Aorta (tissue), 5 donors: Measurements from ENCODE around the gene MTMR11. TPM values are rescaled to one million over a fixed set of nuclear protein-coding genes. Genes with fewer than 3 reads are reported as not detected.
"Not testable (repeated sequence)": the region's sequence is repeated elsewhere in the genome, so short reads cannot be mapped to it uniquely, and the experiment has no call there.

Experiments
- ATAC-seq: fragments of 200-7000 bp; cut with Tn5 transposase; one replicate; pipeline ENCODE4 v1.9.1; 2022; ENCODE audit warnings: moderate library complexity; ENCODE audit not compliant: low FRiP score
- DNase-seq, 2 donors: peaks; one replicate each; pipeline ENCODE4 v3.0.0-alpha.2; 2020
- H3K27ac ChIP-seq, 2 donors: one replicate each; pipeline ENCODE4 v1.5.1; 2013; ENCODE audit warnings: low read length in 2 of 2, mild to moderate bottlenecking in 2 of 2, moderate library complexity in 2 of 2, control low read depth in 1 of 2, inconsistent platforms in 1 of 2, low read depth in 1 of 2
- H3K27me3 ChIP-seq, 2 donors: one replicate each; pipeline ENCODE4 v1.6.1; 2013; ENCODE audit warnings: control low read depth in 1 of 2, low read length in 1 of 2, mild to moderate bottlenecking in 1 of 2, moderate library complexity in 1 of 2; ENCODE audit not compliant: insufficient read depth in 2 of 2, control insufficient read depth in 1 of 2
- H3K36me3 ChIP-seq, 2 donors: one replicate each; pipeline ENCODE4 v1.6.1; 2013; ENCODE audit warnings: control low read depth in 1 of 2, low read length in 1 of 2, mild to moderate bottlenecking in 1 of 2; ENCODE audit not compliant: insufficient read depth in 2 of 2, control insufficient read depth in 1 of 2
- H3K4me1 ChIP-seq, 2 donors: one replicate each; pipeline ENCODE4 v1.6.1; 2013; ENCODE audit warnings: low read length in 2 of 2, control low read depth in 1 of 2, mild to moderate bottlenecking in 1 of 2, moderate library complexity in 1 of 2; ENCODE audit not compliant: insufficient read depth in 2 of 2, control insufficient read depth in 1 of 2
- H3K4me3 ChIP-seq, 2 donors: one replicate each; pipeline ENCODE4 v1.5.1; 2013; ENCODE audit warnings: low read length in 2 of 2, control low read depth in 1 of 2, mild to moderate bottlenecking in 1 of 2
- H3K9me3 ChIP-seq: one replicate; pipeline ENCODE4 v1.6.1; 2013; ENCODE audit warnings: mild to moderate bottlenecking, low read length; ENCODE audit not compliant: control insufficient read depth
- WGBS, 2 donors: extraction: QIAGEN DNeasy Blood & Tissue Kit; methylation state at CpG; one replicate each; pipeline ENCODE4 v1.1.7; 2013; 5-methylcytosine and 5-hydroxymethylcytosine counted together
- intact Hi-C, 2 donors: fragments of 100-400 bp; cut with DNase I; formaldehyde crosslinking; loops; one replicate each; pipeline versions ENCODE4 v1.14.2 to v1.15.0; 2022
- polyA plus RNA-seq, 2 donors: library from polyadenylated mRNA; stranded (reverse); fragments of 200-250 nt; gene quantifications; one replicate each; pipeline ENCODE4 v1.2.3, GENCODE V29; 2013
- total RNA-seq, 2 donors: library from RNA; stranded (reverse); fragmentation: NEBNext Ultra II Directional; extraction: Animal tissue kit (Norgen Biotek cat#: 25700); gene quantifications; one replicate each; pipeline ENCODE4 v1.2.1, GENCODE V29; 2021
- donor health status: healthy with polysubstance abuse.
- donor health status: Bipolar disorder and iron deficiency.
- donor health status: DM: no; HTN: no; CAD: no.
- donor health status: DM: no; HTN: no; CAD: no.
- donor health status: DM: yes; HTN: yes; CAD: no.

The MTMR11 gene
- total and polyA plus RNA-seq, 4 donors = 19.3 to 59.1 (median 48.8) TPM

DNA sequence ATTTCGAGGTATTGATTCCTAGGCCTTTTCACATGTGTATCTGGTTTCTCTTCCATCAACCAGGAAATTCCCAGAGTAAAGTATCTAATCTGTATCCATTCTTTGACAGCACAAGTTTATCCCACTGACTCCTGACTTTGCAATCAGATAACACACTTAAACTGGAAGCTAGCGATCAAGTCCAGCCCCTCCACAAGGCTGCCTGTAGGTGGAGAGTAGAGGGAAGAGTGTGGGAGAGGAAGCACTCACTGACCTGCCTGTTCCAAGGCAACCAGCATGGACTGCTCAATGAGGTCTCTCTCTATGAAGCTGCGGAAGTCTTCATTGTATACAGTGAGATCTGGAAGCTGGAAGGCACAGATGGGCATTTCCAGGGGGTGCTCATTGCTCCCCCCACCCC is 30.4 kb upstream of the MTMR11 start:
- H3K4me3 ChIP-seq = no peak overlapping the region
- H3K9me3 ChIP-seq = no peaks in the 10 kb centered on the region
- peaks cover 6 to 12% of the 10 kb centered on the region in 2 donors for H3K36me3 ChIP-seq
- DNase-seq = no peak
- H3K27me3 ChIP-seq = no peaks in the 10 kb centered on the region
- no peak for ATAC-seq
- H3K27ac ChIP-seq = no peak overlapping the region
- no peaks in the 10 kb centered on the region for H3K4me1 ChIP-seq
- intact Hi-C loops = no loop called here
- WGBS, 2 donors = 86 to 87% methylated on average over 3 of the region's 3 CpGs

DNA sequence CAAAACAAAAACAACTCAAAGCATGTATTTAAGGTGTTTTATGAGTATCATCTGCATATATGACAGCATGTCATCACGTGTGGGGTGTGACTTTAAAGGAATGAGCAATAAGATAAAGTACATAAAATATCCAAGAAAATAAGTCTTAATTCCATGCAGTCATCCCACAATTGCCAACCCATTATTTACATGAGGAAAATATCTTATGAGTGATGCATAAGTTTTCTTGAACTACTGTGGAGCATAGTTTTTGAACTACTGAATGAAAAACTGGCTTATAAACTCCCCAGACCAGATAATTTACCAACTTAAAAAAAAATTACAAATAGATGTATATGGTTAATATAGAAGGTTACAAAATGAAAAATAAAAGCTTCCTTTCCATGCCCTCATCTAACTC is 29.7 kb upstream of the MTMR11 start:
- ATAC-seq (no peak), DNase-seq (no peak)
- intact Hi-C loops = no loop called here
- no peaks in the 10 kb centered on the region for H3K4me1 ChIP-seq
- no peaks in the 10 kb centered on the region for H3K27me3 ChIP-seq
- H3K9me3 ChIP-seq = no peaks in the 10 kb centered on the region
- H3K36me3 ChIP-seq = peaks cover 4 to 12% of the 10 kb centered on the region in 2 donors
- no peak overlapping the region for H3K4me3 ChIP-seq
- no peak overlapping the region for H3K27ac ChIP-seq
- 58 to 63% methylated on average over 1 of the region's 1 CpG for WGBS, 2 donors

DNA sequence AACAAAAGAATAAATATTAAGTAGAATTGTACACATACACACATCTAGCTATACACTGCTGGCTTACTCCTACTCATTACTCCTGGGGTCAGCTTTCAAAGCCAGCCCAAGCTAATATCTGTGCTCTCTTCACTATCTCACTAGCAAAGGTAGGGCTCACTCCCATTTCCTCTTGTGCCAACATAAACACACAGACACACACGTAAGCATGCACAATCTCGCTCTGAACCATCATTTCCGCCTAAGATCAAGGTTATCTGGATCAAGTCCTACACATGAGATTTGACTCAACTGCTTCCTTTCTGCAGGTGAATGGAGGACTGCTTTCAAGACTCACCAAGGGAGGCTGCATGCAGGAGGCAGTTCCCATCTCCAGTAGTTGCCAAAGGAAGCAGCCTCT is 28.8 kb upstream of the MTMR11 start:
- Histone ChIP-seq H3K27ac (no peak overlapping the region), H3K4me1 (no peaks in the 10 kb centered on the region), H3K36me3 (peaks cover 4 to 12% of the 10 kb centered on the region in 2 donors), H3K27me3 (no peaks in the 10 kb centered on the region), H3K4me3 (no peak overlapping the region), H3K9me3 (no peaks in the 10 kb centered on the region)
- WGBS, 2 donors = 80 to 82% methylated on average over 3 of the region's 3 CpGs
- ATAC-seq = no peak
- no peak for DNase-seq
- intact Hi-C loops = no loop called here

DNA sequence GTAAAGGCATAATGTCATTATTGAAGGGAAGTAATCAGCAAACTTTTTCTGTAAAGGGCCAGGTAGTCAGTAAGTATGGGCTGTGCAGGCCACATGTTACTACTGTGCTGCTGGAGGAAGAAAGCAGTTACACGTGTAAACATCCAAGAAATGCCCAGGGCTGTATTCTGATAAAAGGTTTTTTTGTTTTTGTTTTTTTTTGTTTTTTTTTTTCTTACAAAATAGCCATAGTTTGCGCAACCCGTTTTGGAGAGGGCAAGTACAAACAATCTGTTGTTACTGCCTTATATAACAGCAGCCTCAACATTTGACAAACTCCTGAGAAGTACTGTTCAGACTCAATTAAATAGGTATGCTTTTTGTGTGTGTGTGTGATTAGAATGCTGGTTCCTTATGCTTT is 26.7 kb upstream of the MTMR11 start:
- 44 to 48% methylated on average over 3 of the region's 3 CpGs for WGBS, 2 donors
- Histone ChIP-seq H3K4me3 (no peak overlapping the region), H3K9me3 (no peaks in the 10 kb centered on the region), H3K4me1 (no peaks in the 10 kb centered on the region), H3K27ac (no peak overlapping the region), H3K27me3 (no peaks in the 10 kb centered on the region), H3K36me3 (peaks cover 4 to 11% of the 10 kb centered on the region in 2 donors)
- intact Hi-C loops = loop anchor here (2.0 to 5.0 kb wide), 2 partner anchors 204 to 205 kb away; no protein-coding TSS in a partner anchor
- no peak for DNase-seq
- ATAC-seq = no peak

DNA sequence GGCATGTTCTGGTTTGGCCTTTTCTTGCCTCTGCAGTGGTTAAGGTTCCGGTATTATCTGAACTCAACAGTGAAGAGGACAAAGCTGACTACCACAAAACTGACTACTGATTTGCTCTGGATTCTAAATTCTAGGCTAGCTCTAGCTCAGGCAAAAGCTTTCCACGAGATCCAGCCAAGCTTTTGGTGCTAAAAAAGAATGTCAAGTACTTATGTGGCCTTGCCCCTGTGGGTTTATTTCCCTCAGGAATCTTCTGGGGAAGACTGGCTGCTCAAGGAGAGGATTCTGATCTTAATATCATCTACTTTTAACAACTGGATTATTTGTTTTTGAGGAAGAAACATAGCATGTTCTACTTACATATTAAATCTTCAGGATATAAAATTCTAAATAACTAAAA is 26.1 kb upstream of the MTMR11 start:
- DNase-seq = no peak
- peak overlapping the region; percentile 37 to 40 for H3K27ac ChIP-seq
- 38 to 46% methylated on average over 2 of the region's 2 CpGs for WGBS, 2 donors
- no peak overlapping the region for H3K4me3 ChIP-seq
- intact Hi-C loops = loop anchor here (1.0 to 5.0 kb wide), 3 partner anchors 88 to 206 kb away; no protein-coding TSS in a partner anchor
- no peaks in the 10 kb centered on the region for H3K4me1 ChIP-seq
- no peak for ATAC-seq
- peaks cover 4 to 11% of the 10 kb centered on the region in 2 donors for H3K36me3 ChIP-seq
- H3K27me3 ChIP-seq = no peaks in the 10 kb centered on the region
- H3K9me3 ChIP-seq = no peaks in the 10 kb centered on the region

DNA sequence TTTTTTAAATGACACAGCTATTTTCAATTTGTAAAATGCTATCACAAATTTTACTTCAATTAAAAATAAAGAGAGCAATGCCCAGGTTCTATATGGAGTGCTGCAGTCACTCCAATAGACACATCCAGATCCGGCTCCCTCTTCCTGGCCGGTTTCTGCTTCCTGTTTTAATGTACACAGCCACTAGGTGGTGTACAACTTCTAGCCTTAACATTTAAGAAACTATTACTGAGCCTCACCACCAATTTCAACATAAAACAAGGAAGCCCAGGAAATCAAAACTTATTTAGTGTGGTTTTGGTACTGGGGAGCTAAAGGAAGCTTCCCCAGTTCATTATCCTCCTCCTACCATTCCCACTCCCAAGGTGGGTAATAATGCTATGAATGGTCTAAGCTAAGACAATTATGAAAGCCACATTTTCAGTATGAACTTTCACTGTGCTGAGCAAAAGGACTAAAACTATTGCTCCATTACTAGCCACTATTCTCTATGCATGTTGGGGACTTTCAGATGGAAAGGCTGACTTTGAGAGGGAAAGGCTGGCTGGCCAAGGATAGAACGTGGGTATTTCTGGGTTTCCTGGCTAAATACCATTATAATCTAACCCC is 25.5 kb upstream of the MTMR11 start:
- DNase-seq = peak in 1 of 2 donors; percentile 50

DNA sequence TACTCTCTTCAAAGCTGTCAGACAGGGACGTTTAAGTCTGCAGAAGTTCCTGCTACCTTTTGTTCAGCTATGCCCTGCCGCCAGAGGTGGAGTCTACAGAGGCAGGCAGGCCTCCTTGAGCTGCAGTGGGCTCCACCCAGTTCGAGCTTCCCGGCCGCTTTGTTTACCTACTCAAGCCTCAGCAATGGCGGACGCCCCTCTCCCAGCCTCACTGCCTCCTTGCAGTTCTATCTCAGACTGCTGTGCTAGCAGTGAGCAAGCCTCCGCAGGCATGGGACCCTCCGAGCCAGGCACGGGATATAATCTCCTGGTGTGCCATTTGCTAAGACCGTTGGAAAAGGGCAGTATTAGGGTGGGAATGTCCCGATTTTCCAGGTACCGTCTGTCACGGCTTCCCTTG is 20.9 kb upstream of the MTMR11 start:
- H3K27ac ChIP-seq, DNase-seq, intact Hi-C loops, H3K4me1 ChIP-seq, H3K9me3 ChIP-seq, H3K4me3 ChIP-seq, H3K36me3 ChIP-seq, ATAC-seq, H3K27me3 ChIP-seq: not testable (repeated sequence)
- WGBS, 2 donors = 96 to 98% methylated on average over 14 of the region's 14 CpGs

More for the DNA sequence above, 25.5 kb upstream of the MTMR11 start:
- Histone ChIP-seq H3K27me3 (no peaks in the 10 kb centered on the region), H3K9me3 (no peaks in the 10 kb centered on the region), H3K36me3 (peaks cover 3 to 9% of the 10 kb centered on the region in 2 donors), H3K27ac (peak overlapping the region in 1 of 2 donors; percentile 37), H3K4me3 (no peak overlapping the region), H3K4me1 (no peaks in the 10 kb centered on the region)
- WGBS, 2 donors = 7 to 14% methylated on average over 3 of the region's 3 CpGs
- intact Hi-C loops = loop anchor here (1.0 to 5.0 kb wide), 3 partner anchors 88 to 207 kb away; no protein-coding TSS in a partner anchor
- peak; percentile 87 for ATAC-seq

DNA sequence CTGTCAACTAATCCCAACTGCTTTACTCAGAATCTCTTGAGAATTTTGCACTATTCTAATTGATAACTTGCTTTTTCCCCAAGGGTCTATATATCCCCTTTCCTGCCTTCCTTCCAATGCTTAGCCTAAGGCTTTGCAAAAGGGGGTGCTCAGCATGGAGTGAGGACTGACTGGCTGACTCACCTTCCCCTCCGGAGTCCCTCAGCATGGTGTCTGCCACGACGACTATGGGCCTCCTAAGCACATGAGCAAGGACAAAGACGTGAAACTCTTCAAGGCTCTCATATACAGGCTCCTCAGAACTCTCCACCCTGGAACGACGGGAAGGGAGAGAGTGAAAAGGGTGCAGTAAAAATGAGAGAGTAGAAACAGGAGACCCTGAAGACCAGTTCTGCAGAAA is 13.2 kb upstream of the MTMR11 start:
- DNase-seq (no peak), ATAC-seq (no peak)
- WGBS, 2 donors = 75 to 77% methylated on average over 6 of the region's 6 CpGs
- Histone ChIP-seq H3K4me3 (no peak overlapping the region), H3K9me3 (no peaks in the 10 kb centered on the region), H3K27ac (no peak overlapping the region), H3K27me3 (no peaks in the 10 kb centered on the region), H3K4me1 (no peaks in the 10 kb centered on the region), H3K36me3 (peaks cover 0 to 5% of the 10 kb centered on the region in 2 donors)
- intact Hi-C loops = no loop called here

DNA sequence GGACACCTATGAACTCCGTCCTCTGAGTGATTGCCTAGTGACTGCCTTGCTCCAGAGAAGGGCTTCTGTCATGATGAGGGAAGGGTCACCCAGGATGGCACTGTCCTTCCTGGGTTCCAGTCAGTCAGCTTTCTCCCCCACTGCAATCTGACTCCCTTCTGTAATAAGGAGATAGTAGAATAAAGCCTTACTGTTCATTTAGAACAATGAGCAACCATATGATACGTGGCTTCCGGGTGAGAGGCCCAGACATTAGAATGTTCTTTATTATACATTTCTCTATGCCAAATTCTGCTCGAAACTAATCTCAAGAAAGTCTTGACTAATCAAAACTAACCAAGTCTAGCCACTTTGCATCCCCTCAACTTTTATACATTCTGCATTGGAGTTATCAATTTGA is 8.5 kb upstream of the MTMR11 start:
- Histone ChIP-seq H3K9me3 (no peaks in the 10 kb centered on the region), H3K27me3 (no peaks in the 10 kb centered on the region), H3K4me3 (no peak overlapping the region), H3K4me1 (no peaks in the 10 kb centered on the region), H3K27ac (no peak overlapping the region), H3K36me3 (peaks cover 0 to 5% of the 10 kb centered on the region in 2 donors)
- no peak for DNase-seq
- intact Hi-C loops = no loop called here
- WGBS, 2 donors = 91 to 94% methylated on average over 4 of the region's 4 CpGs
- no peak for ATAC-seq
